Right renal pelvis (tissue), 4 donors: Measurements from ENCODE around the gene AP5S1. TPM values are rescaled to one million over a fixed set of nuclear protein-coding genes. Genes with fewer than 3 reads are reported as not detected.
A peak's percentile ranks its signal among the peaks of the same experiment; 100 is the strongest.
"Not testable (repeated sequence)": the region's sequence is repeated elsewhere in the genome, so short reads cannot be mapped to it uniquely, and the experiment has no call there.

Experiments
- DNase-seq, 4 donors: peaks; one replicate each; pipeline ENCODE4 v3.0.0-alpha.2; 2013; ENCODE audit warnings: low read depth in 4 of 4, low spot score in 3 of 4, missing footprints in 1 of 4
- polyA plus RNA-seq, 4 donors: library from polyadenylated mRNA; unstranded; fragments of 120-200 nt; gene quantifications; one replicate each; pipeline ENCODE4 v1.2.1, GENCODE V29; 2013; ENCODE audit not compliant: insufficient read length in 4 of 4

Gene AP5S1
- polyA plus RNA-seq, 4 donors: 8.5 to 11.3 (median 9.9) TPM

GRCh38 chr20:3808544-3808943 lies 11.8 kb upstream of the AP5S1 start:
- DNase-seq: no peak

GRCh38 chr20:3811467-3812258 lies 8.7 kb upstream of the AP5S1 start:
- DNase-seq: peak; percentile 82 to 85 (median 84)

DNA sequence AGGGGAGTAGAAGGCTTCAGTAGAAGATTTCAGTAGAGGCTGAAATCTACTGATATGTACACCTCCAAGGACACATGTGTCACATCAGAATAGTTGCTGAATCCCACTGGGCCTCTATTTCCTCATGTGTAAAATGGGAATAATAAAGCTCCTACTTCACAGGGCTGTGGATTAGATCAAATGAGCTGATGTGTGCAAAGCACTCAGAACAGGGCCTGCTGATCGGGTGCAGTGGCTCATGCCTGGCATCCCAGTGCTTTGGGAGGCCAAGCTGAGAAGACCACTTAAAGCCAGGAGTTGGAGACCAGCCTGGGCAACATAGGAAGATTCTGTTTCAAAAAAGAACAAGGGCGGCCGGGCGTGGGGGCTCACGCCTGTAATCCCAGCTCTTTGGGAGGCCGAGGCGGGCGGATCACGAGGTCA lies 8.1 kb upstream of the AP5S1 start:
- no peak for DNase-seq

GRCh38 chr20:3812975-3813847 lies 7.1 kb upstream of the AP5S1 start:
- no peak for DNase-seq

DNA sequence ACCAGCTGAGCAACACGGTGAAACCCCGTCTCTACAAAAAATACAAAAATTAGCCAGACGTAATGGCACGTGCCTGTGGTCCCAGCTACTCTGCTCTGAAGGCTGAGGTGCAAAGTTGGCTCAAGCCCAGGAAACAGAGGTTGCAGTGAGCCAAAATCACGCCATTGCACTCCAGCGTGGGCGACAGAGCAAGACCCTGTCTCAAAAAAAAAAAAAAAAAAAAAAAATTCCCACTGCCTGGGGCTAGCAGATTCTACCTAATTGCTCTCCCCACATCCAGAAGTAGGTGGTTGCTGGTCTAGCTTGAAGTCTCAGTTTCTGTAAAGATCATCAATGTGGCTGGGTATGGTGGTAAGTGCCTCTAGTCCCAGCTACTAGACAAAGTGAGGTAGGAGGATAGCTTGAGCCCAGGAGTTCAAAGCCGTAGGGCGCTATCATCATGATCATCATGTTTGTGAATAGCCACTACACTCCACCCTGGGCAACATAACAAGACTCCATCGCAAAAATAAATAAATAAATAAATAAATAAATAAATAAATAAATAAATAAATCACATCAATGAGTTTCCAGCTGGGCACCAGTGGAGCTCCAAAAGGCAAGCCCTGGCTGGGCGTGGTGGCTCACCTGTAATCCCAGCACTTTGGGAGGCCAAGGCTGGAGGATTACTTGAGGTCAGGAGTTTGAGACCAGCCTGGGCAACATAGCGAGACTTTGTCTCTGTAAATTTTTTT lies 6.3 kb upstream of the AP5S1 start:
- no peak for DNase-seq

GRCh38 chr20:3814928-3815495 lies 5.3 kb upstream of the AP5S1 start:
- DNase-seq: no peak

GRCh38 chr20:3815703-3816315 lies 4.5 kb upstream of the AP5S1 start:
- no peak for DNase-seq

GRCh38 chr20:3818155-3819151 lies 1.9 kb upstream of the AP5S1 start:
- DNase-seq: no peak

DNA sequence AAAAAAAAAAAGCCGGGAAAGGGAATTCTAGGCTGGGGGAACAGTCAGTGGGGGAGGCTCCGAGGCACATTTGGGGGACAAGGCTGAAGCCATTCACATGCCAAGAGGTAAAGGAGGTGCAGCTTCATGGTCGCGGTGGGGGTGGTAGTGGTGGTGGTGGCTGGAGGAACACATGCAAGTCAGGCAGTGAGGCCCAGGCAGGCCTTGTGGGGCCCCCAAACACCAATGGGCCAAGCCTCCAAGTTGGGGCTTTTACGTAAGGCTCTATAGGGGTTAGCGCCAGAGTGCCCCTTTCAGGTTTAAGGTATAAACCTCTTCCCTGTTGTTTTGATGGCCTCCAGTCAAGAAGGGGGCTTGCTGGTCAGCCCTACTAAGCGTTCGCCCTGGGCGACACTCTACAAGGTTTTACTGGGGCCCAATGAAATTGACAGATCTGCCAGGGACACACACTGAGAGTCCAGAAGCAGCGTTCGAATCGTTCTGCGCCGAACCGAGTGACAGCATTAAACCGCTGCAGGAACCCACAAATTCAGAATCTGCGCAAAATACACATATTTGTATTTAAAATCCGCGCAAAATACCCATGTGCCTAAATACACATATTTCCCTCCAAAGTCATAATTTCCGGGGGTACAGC lies 818 bp upstream of the AP5S1 start:
- DNase-seq: no peak

GRCh38 chr20:3820901-3821727 lies 767 bp downstream of the AP5S1 start:
- DNase-seq: no peak

- DNase-seq: no peak
Measured at GRCh38 chr20:3821996-3822395, 1.6 kb downstream of the AP5S1 start.

DNA sequence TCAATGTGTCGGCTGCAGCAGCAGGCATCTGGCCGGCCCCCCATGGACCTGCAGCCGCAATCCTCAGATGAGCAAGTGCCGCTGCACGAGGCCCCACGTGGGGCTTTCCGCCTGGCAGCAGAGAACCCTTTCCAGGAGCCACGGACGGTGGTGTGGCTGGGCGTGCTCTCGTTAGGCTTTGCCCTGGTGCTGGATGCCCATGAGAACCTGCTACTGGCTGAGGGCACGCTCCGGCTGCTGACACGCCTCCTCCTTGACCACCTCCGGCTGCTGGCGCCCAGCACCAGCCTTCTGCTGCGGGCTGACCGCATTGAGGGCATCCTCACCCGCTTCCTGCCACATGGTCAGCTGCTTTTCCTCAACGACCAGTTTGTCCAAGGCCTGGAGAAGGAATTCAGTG lies 3.5 kb downstream of the AP5S1 start:
- DNase-seq: no peak

GRCh38 chr20:3825526-3825925 lies 5.2 kb downstream of the AP5S1 start:
- DNase-seq: no peak

DNA sequence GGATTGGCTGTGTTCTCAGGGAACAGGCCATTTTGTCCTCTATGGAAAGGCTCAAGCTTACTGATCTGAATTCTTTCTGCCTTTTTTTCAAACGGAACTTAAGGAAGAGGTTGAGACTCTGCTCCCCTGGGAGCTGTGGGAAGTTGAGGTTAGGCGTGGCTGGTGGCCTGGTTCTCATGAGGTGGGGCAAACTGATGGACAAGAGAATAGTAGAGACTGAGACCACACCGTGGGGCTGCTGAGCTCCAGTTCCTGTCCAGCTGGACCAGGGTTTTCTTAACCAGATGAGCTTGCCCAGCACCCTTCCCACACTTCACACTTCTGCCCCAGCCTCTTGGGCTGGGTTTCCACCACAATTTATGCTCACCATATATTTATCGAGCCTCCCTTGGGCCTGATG lies 6.1 kb downstream of the AP5S1 start:
- no peak for DNase-seq

DNA sequence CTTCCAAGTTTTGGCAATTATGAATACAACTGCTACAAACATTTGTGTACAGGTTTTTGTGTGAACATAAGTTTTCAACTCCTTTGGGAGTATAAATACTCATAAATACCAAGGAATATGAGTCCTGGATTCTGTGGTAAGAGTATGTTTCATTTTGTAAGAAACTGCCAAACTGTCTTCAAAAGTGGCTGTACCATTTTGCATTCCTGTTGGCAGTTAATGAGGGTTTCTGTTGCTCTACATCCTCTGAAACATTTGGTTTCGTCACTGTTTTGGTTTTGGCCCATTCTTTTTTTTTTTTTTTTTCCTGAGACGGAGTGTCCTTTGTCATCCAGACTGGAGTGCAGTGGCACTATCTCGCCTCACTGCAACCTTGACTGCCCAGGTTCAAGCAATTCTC lies 8.5 kb downstream of the AP5S1 start:
- DNase-seq: no peak

GRCh38 chr20:3829891-3830290 lies 9.5 kb downstream of the AP5S1 start:
- not testable (repeated sequence) for DNase-seq

DNA sequence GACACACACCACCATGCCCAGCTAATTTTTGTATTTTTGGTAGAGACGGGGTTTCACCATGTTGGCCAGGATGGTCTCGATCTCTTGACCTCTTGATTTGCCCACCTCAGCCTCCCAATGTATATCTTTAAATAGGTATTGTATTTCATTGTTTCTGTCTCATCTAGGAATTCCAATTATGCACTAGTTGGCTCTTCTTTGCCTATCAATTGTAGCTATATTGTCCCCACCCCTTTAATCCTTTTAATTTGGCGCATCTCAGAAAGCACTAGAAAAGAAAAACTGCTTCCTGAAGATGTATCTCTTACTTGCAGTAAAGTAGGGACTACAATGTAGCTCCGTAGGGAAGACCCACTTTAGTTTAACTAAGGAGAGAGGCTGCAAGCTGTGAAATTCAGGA lies 15.8 kb downstream of the AP5S1 start:
- DNase-seq: no peak

- no peak for DNase-seq
Measured at GRCh38 chr20:3839328-3839727, 19.0 kb downstream of the AP5S1 start.
